ENCODE results near the gene AIPL1.

Gene AIPL1

GRCh38 chr17:6420173-6420641, 14.7 kb downstream of the AIPL1 start:
- TF ChIP-seq EZH2 (IDR thresholded peaks at IDR 0.05; ENCODE audit: borderline replicate concordance, low read length) (no peak), CTCF (IDR thresholded peaks at IDR 0.05; ENCODE audit: low read length) (peak; percentile 30; the same call in 1 of the 2 replicates)
- H3K27me3 ChIP-seq (ENCODE audit: insufficient read depth, low read length): no peaks in the 10 kb centered on the region
- no peaks in the 10 kb centered on the region for H3F3A ChIP-seq (ENCODE audit: insufficient read depth, low read length)
- H3K36me3 ChIP-seq (ENCODE audit: insufficient read depth, low read length): no peaks in the 10 kb centered on the region
- H3K9me2 ChIP-seq (ENCODE audit: low read depth, low read length): no peaks in the 10 kb centered on the region
- no peak overlapping the region for H3K9ac ChIP-seq (ENCODE audit: low read length)
- no peak overlapping the region for H3K4me3 ChIP-seq (ENCODE audit: low read depth, low read length, poor library complexity, severe bottlenecking)
- no peaks in the 10 kb centered on the region for H3K79me2 ChIP-seq (ENCODE audit: insufficient read depth, low read length)
- no peaks in the 10 kb centered on the region for H3K9me3 ChIP-seq (ENCODE audit: low read length)
- H3K4me1 ChIP-seq (ENCODE audit: insufficient read depth, low read length, severe bottlenecking): no peaks in the 10 kb centered on the region
- H3K27ac ChIP-seq (ENCODE audit: low read depth, low read length, poor library complexity, severe bottlenecking): no peak overlapping the region
- no peaks in the 10 kb centered on the region for H4K20me1 ChIP-seq (ENCODE audit: insufficient read depth, low read length)
- no peak overlapping the region for H2AFZ ChIP-seq (ENCODE audit: low read length)
- H3K4me2 ChIP-seq (ENCODE audit: low read length): no peak overlapping the region

GRCh38 chr17:6415616-6416015, 19.3 kb downstream of the AIPL1 start:
- Histone ChIP-seq H3K4me2 (ENCODE audit: low read length) (no peak overlapping the region), H3K4me1 (ENCODE audit: insufficient read depth, low read length, severe bottlenecking) (no peaks in the 10 kb centered on the region), H3K36me3 (ENCODE audit: insufficient read depth, low read length) (no peaks in the 10 kb centered on the region), H3K9me3 (ENCODE audit: low read length) (no peaks in the 10 kb centered on the region), H3K4me3 (ENCODE audit: low read depth, low read length, poor library complexity, severe bottlenecking) (no peak overlapping the region), H4K20me1 (ENCODE audit: insufficient read depth, low read length) (no peaks in the 10 kb centered on the region), H3K9me2 (ENCODE audit: low read depth, low read length) (no peaks in the 10 kb centered on the region), H3K9ac (ENCODE audit: low read length) (no peak overlapping the region), H3K27ac (ENCODE audit: low read depth, low read length, poor library complexity, severe bottlenecking) (no peak overlapping the region), H3K27me3 (ENCODE audit: insufficient read depth, low read length) (no peaks in the 10 kb centered on the region), H3K79me2 (ENCODE audit: insufficient read depth, low read length) (no peaks in the 10 kb centered on the region), H2AFZ (ENCODE audit: low read length) (no peak overlapping the region), H3F3A (ENCODE audit: insufficient read depth, low read length) (no peaks in the 10 kb centered on the region)
- TF ChIP-seq CTCF (IDR thresholded peaks at IDR 0.05; ENCODE audit: low read length): no peak
- TF ChIP-seq EZH2 (IDR thresholded peaks at IDR 0.05; ENCODE audit: borderline replicate concordance, low read length): no peak

GRCh38 chr17:6413065-6413464, 21.9 kb downstream of the AIPL1 start:
- Histone ChIP-seq H3K36me3 (ENCODE audit: insufficient read depth, low read length) (no peaks in the 10 kb centered on the region), H3K79me2 (ENCODE audit: insufficient read depth, low read length) (no peaks in the 10 kb centered on the region), H3K9ac (ENCODE audit: low read length) (no peak overlapping the region), H3K9me3 (ENCODE audit: low read length) (no peaks in the 10 kb centered on the region), H3K27me3 (ENCODE audit: insufficient read depth, low read length) (peaks cover 4% of the 10 kb centered on the region; the same call in 1 of the 2 replicates), H4K20me1 (ENCODE audit: insufficient read depth, low read length) (no peaks in the 10 kb centered on the region), H3K4me1 (ENCODE audit: insufficient read depth, low read length, severe bottlenecking) (no peaks in the 10 kb centered on the region), H3K27ac (ENCODE audit: low read depth, low read length, poor library complexity, severe bottlenecking) (no peak overlapping the region), H3K4me2 (ENCODE audit: low read length) (no peak overlapping the region), H3K4me3 (ENCODE audit: low read depth, low read length, poor library complexity, severe bottlenecking) (no peak overlapping the region), H3F3A (ENCODE audit: insufficient read depth, low read length) (no peaks in the 10 kb centered on the region), H3K9me2 (ENCODE audit: low read depth, low read length) (no peaks in the 10 kb centered on the region), H2AFZ (ENCODE audit: low read length) (no peak overlapping the region)
- peak; percentile 59; the same call in 1 of the 2 replicates for TF ChIP-seq CTCF (IDR thresholded peaks at IDR 0.05; ENCODE audit: low read length)
- TF ChIP-seq EZH2 (IDR thresholded peaks at IDR 0.05; ENCODE audit: borderline replicate concordance, low read length): no peak

All from OCI-LY1 (cell line).